ENCODE measurements around the gene CHRNB1. TPM values are rescaled to one million over a fixed set of nuclear protein-coding genes. Genes with fewer than 3 reads are reported as not detected.
A peak's percentile ranks its signal among the peaks of the same experiment; 100 is the strongest.

CHRNB1 gene
- total RNA-seq, 1 donor from 2014 or later: 9.9 TPM

- no peak overlapping the region for H3K4me3 Mint-ChIP-seq
- DNase-seq (ENCODE audit: low read depth, low spot score): no peak
- peaks cover 47% of the 10 kb centered on the region for H3K4me1 Mint-ChIP-seq
- H3K9me3 Mint-ChIP-seq: no peaks in the 10 kb centered on the region
- no peak overlapping the region for H3K27ac Mint-ChIP-seq (ENCODE audit: unreplicated experiment)
- no peaks in the 10 kb centered on the region for H3K36me3 Mint-ChIP-seq (ENCODE audit: low read depth)
- H3K27me3 Mint-ChIP-seq (ENCODE audit: low read depth): peaks cover 2% of the 10 kb centered on the region
- TF ChIP-seq CTCF (conservative IDR thresholded peaks at IDR 0.05): no peak
These were observed 27.7 kb upstream of the CHRNB1 start for GRCh38 chr17:7417056-7417655.

- no peak for TF ChIP-seq CTCF (conservative IDR thresholded peaks at IDR 0.05)
- Mint-ChIP-seq H3K27ac (ENCODE audit: unreplicated experiment) (peak overlapping the region; percentile 72), H3K4me3 (peak overlapping the region; percentile 31), H3K4me1 (peaks cover 38% of the 10 kb centered on the region), H3K27me3 (ENCODE audit: low read depth) (peaks cover 2% of the 10 kb centered on the region), H3K36me3 (ENCODE audit: low read depth) (no peaks in the 10 kb centered on the region), H3K9me3 (no peaks in the 10 kb centered on the region)
- no peak for DNase-seq (ENCODE audit: low read depth, low spot score)
These were observed 26.2 kb upstream of the CHRNB1 start for GRCh38 chr17:7418472-7419152.

DNA sequence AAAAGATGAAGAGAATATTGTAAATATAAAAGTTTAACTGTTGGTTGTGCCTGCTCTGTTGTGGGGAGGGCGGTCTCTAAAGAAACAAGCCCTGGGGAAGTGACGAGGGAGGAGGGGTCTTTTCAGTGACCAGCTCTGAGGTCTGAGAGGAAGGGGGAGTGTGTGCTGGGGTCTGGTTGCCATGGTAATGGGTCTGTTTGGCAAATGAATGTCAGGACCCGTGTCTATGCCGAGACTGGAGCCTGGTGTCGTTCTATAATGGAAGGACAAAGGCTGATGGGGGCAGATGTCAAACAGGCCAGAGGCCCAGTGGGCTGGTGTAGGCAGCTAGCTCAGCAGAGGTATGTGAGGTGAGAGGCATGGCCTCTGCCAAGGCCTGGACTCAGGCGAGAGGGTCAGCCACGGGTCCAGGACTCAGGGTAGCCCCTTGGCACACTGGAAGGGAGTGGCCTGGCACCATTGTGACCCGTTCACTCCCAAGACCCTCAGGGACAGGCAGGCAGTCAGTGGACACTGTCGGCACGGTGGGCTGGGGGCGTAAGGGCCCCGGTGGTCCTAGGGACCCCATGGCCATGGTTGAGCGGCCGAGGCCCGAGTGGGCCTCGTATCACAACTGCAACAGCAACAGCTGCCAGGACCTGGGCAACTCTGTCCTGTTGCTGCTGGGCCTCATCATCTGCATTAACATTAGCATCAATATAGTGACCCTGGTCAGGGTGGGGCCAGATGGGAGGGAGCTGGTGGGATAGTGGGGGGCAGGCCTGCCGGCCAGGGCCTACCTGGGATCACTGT, 24.8 kb upstream of the CHRNB1 start, which contains the start of gene SPEM1:
SPEM1 (plus strand) TSS at position 506 of the 792 bp plus-strand sequence; CDS start at position 567, 61 bp downstream.
- H3K4me3 Mint-ChIP-seq: peak within 1 kb of the TSS; percentile 74
- no peak for TF ChIP-seq CTCF (conservative IDR thresholded peaks at IDR 0.05)
- peaks cover 2% of the 10 kb centered on the region for H3K27me3 Mint-ChIP-seq (ENCODE audit: low read depth)
- DNase-seq (ENCODE audit: low read depth, low spot score): peak; percentile 63
- no peaks in the 10 kb centered on the region for H3K36me3 Mint-ChIP-seq (ENCODE audit: low read depth)
- no peaks in the 10 kb centered on the region for H3K9me3 Mint-ChIP-seq
- H3K4me1 Mint-ChIP-seq: peaks cover 43% of the 10 kb centered on the region
- peak within 1 kb of the TSS; percentile 81 for H3K27ac Mint-ChIP-seq (ENCODE audit: unreplicated experiment)

GRCh38 chr17:7421186-7421585, 23.7 kb upstream of the CHRNB1 start:
- Mint-ChIP-seq H3K4me1 (peaks cover 41% of the 10 kb centered on the region), H3K9me3 (no peaks in the 10 kb centered on the region), H3K27me3 (ENCODE audit: low read depth) (peaks cover 2% of the 10 kb centered on the region), H3K27ac (ENCODE audit: unreplicated experiment) (no peak overlapping the region), H3K36me3 (ENCODE audit: low read depth) (no peaks in the 10 kb centered on the region), H3K4me3 (peak overlapping the region; percentile 27)
- DNase-seq (ENCODE audit: low read depth, low spot score): no peak
- no peak for TF ChIP-seq CTCF (conservative IDR thresholded peaks at IDR 0.05)

DNA sequence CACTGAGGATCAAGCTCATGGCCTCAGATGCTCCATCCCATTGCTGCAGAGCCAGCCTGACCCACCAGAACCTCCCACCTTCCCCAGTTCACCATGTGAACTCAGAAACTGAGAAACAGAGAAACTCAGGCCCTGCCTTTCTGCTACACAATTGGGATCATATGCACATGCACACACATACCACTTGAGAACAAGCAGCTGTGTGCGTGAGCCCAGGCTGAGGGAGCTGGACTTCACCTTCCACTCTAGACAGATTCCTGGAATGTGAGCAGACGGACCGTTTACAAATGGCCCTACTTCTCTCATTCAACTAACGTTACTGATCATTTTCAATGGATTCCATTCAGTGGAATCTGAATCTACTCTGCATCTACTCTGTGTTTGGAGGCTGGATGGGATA, 21.2 kb upstream of the CHRNB1 start:
- no peak for TF ChIP-seq CTCF (conservative IDR thresholded peaks at IDR 0.05)
- Mint-ChIP-seq H3K27ac (ENCODE audit: unreplicated experiment) (no peak overlapping the region), H3K27me3 (ENCODE audit: low read depth) (peaks cover 2% of the 10 kb centered on the region), H3K4me1 (peaks cover 30% of the 10 kb centered on the region), H3K9me3 (no peaks in the 10 kb centered on the region), H3K4me3 (peak overlapping the region; percentile 10), H3K36me3 (ENCODE audit: low read depth) (no peaks in the 10 kb centered on the region)
- no peak for DNase-seq (ENCODE audit: low read depth, low spot score)

All from neural crest cell (in vitro differentiated cells).